H7 (cell line): ENCODE results near the gene ANKS3. TPM values are rescaled to one million over a fixed set of nuclear protein-coding genes. Genes with fewer than 3 reads are reported as not detected.

Experiments
- DNase-seq: peaks from one replicate; pipeline ENCODE4 v3.0.0; 2012
- H3K27me3 ChIP-seq: 2 replicates; pipeline ENCODE4 v1.6.0; 2011; ENCODE audit warnings: mild to moderate bottlenecking, low read length; ENCODE audit not compliant: control insufficient read depth, insufficient read depth
- H3K36me3 ChIP-seq: replicated peaks from 2 replicates; pipeline ENCODE4 v1.5.1; 2011; ENCODE audit warnings: low read length; ENCODE audit not compliant: control insufficient read depth, insufficient read depth
- H3K4me3 ChIP-seq: 2 replicates; pipeline ENCODE4 v1.5.1; 2011; ENCODE audit warnings: low read depth, mild to moderate bottlenecking, control low read depth, low read length, moderate library complexity; ENCODE audit not compliant: insufficient read depth
- total RNA-seq: library from RNA; depleted of rRNA; stranded (reverse); fragments of >200 nt; shearing (Covaris generic); gene quantifications from 2 replicates; pipeline ENCODE4 v1.2.3, GENCODE V29; 2014

The ANKS3 gene
- total RNA-seq, 1 experiment from 2014 or later: 19.5 TPM

GRCh38 chr16:4766875-4767628 is 33.0 kb upstream of the ANKS3 start, which contains the start of gene ZNF500:
ZNF500 (minus strand) TSS chr16:4767162; CDS start chr16:4765978, 1,184 bp downstream.
- peak within 1 kb of the TSS; percentile 83 for H3K4me3 ChIP-seq
- DNase-seq: peak; percentile 99
- no peaks in the 10 kb centered on the region for H3K27me3 ChIP-seq
- H3K36me3 ChIP-seq: peaks cover 15% of the 10 kb centered on the region

GRCh38 chr16:4765511-4766474 is 31.7 kb upstream of the ANKS3 start:
- H3K4me3 ChIP-seq: peak overlapping the region; percentile 83
- DNase-seq: no peak

GRCh38 chr16:4763791-4764190 is 29.7 kb upstream of the ANKS3 start:
- H3K4me3 ChIP-seq: no peak overlapping the region
- H3K36me3 ChIP-seq: peaks cover 29% of the 10 kb centered on the region
- no peak for DNase-seq
- H3K27me3 ChIP-seq: no peaks in the 10 kb centered on the region

More at GRCh38 chr16:4765511-4766474, 31.7 kb upstream of the ANKS3 start:
- Histone ChIP-seq H3K27me3 (no peaks in the 10 kb centered on the region), H3K36me3 (peaks cover 18% of the 10 kb centered on the region)

GRCh38 chr16:4762205-4762604 is 28.1 kb upstream of the ANKS3 start:
- H3K27me3 ChIP-seq: no peaks in the 10 kb centered on the region
- peaks cover 31% of the 10 kb centered on the region for H3K36me3 ChIP-seq
- H3K4me3 ChIP-seq: no peak overlapping the region
- DNase-seq: no peak

GRCh38 chr16:4760221-4760910 is 26.3 kb upstream of the ANKS3 start:
- DNase-seq: no peak
- Histone ChIP-seq H3K27me3 (no peaks in the 10 kb centered on the region), H3K4me3 (no peak overlapping the region), H3K36me3 (peaks cover 34% of the 10 kb centered on the region)

- Histone ChIP-seq H3K27me3 (no peaks in the 10 kb centered on the region), H3K36me3 (peaks cover 31% of the 10 kb centered on the region), H3K4me3 (no peak overlapping the region)
- no peak for DNase-seq
Observed at GRCh38 chr16:4755687-4756086, 21.6 kb upstream of the ANKS3 start.

GRCh38 chr16:4754865-4755264 is 20.8 kb upstream of the ANKS3 start:
- no peak overlapping the region for H3K4me3 ChIP-seq
- no peak for DNase-seq
- H3K36me3 ChIP-seq: peaks cover 25% of the 10 kb centered on the region
- H3K27me3 ChIP-seq: no peaks in the 10 kb centered on the region

- Histone ChIP-seq H3K4me3 (no peak overlapping the region), H3K36me3 (peaks cover 19% of the 10 kb centered on the region), H3K27me3 (no peaks in the 10 kb centered on the region)
- DNase-seq: no peak
Observed at GRCh38 chr16:4753227-4753626, 19.2 kb upstream of the ANKS3 start.

GRCh38 chr16:4752351-4753100 is 18.5 kb upstream of the ANKS3 start:
- peaks cover 19% of the 10 kb centered on the region for H3K36me3 ChIP-seq
- peak; percentile 46 for DNase-seq
- H3K4me3 ChIP-seq: no peak overlapping the region
- no peaks in the 10 kb centered on the region for H3K27me3 ChIP-seq

- Histone ChIP-seq H3K36me3 (peaks cover 19% of the 10 kb centered on the region), H3K27me3 (no peaks in the 10 kb centered on the region), H3K4me3 (no peak overlapping the region)
- DNase-seq: no peak
Observed at GRCh38 chr16:4750896-4751295, 16.8 kb upstream of the ANKS3 start.

- no peaks in the 10 kb centered on the region for H3K27me3 ChIP-seq
- H3K36me3 ChIP-seq: peaks cover 14% of the 10 kb centered on the region
Observed at GRCh38 chr16:4749700-4750257, 15.7 kb upstream of the ANKS3 start.

GRCh38 chr16:4748682-4749411 is 14.8 kb upstream of the ANKS3 start:
- Histone ChIP-seq H3K36me3 (peaks cover 13% of the 10 kb centered on the region), H3K4me3 (no peak overlapping the region), H3K27me3 (no peaks in the 10 kb centered on the region)
- no peak for DNase-seq

More at GRCh38 chr16:4749700-4750257, 15.7 kb upstream of the ANKS3 start:
- DNase-seq: no peak
- no peak overlapping the region for H3K4me3 ChIP-seq
